HEK293T (cell line): ENCODE results near the gene RNF180.

Source experiments
- CTCF ChIA-PET: fragments of 350-600 bp; formaldehyde crosslinking; extraction: SDS; loops from one replicate; lab custom pipeline; 2021; ENCODE audit warnings: antibody characterized with exemption, inconsistent platforms; lab: Yijun Ruan, JAX
- POLR2A ChIA-PET: fragments of 350-600 bp; formaldehyde crosslinking; extraction: SDS; loops from one replicate; lab custom pipeline; 2020; ENCODE audit warnings: antibody characterized with exemption, inconsistent platforms; lab: Yijun Ruan, JAX
- DNase-seq: peaks from one replicate; pipeline ENCODE4 v3.0.0; 2012; ENCODE audit warnings: mixed read lengths; ENCODE audit errors: extremely low spot score
- ARNT ChIP-seq: fragments of 450-650 bp; IDR thresholded peaks from 2 replicates; pipeline ENCODE4 v1.6.1; 2017; ENCODE audit warnings: mild to moderate bottlenecking
- BHLHE40 ChIP-seq: fragments of 450-650 bp; IDR thresholded peaks from 2 replicates; pipeline ENCODE4 v1.6.1; 2016; ENCODE audit warnings: mild to moderate bottlenecking, moderate library complexity, borderline replicate concordance
- CTBP1 ChIP-seq: fragments of 450-650 bp; IDR thresholded peaks from 2 replicates; pipeline ENCODE4 v1.6.1; 2016; ENCODE audit warnings: borderline replicate concordance
- ELF4 ChIP-seq: fragments of 450-650 bp; IDR thresholded peaks from 2 replicates; pipeline ENCODE4 v1.6.1; 2017; ENCODE audit warnings: antibody characterized with exemption
- FOXA1 ChIP-seq: fragments of 450-650 bp; IDR thresholded peaks from 2 replicates; pipeline ENCODE4 v1.6.1; 2016; ENCODE audit warnings: mild to moderate bottlenecking
- FOXK2 ChIP-seq: fragments of 450-650 bp; IDR thresholded peaks from 2 replicates; pipeline ENCODE4 v1.6.1; 2016; ENCODE audit warnings: mild to moderate bottlenecking
- FOXM1 ChIP-seq: fragments of 450-650 bp; IDR thresholded peaks from 2 replicates; pipeline ENCODE4 v1.6.1; 2017; ENCODE audit warnings: mild to moderate bottlenecking, borderline replicate concordance
- HDGF ChIP-seq: fragments of 450-650 bp; IDR thresholded peaks from 2 replicates; pipeline ENCODE4 v1.6.1; 2017; ENCODE audit warnings: antibody characterized with exemption, borderline replicate concordance
- L3MBTL2 ChIP-seq: fragments of 450-650 bp; conservative IDR thresholded peaks from 2 replicates; pipeline ENCODE4 v1.6.1; 2016; ENCODE audit warnings: mild to moderate bottlenecking
- LEF1 ChIP-seq: fragments of 450-650 bp; IDR thresholded peaks from 2 replicates; pipeline ENCODE4 v1.6.1; 2017; ENCODE audit warnings: mild to moderate bottlenecking, borderline replicate concordance
- NFRKB ChIP-seq: fragments of 450-650 bp; IDR thresholded peaks from 2 replicates; pipeline ENCODE4 v1.6.1; 2016; ENCODE audit warnings: mild to moderate bottlenecking, moderate library complexity
- PKNOX1 ChIP-seq: fragments of 450-650 bp; IDR thresholded peaks from 2 replicates; pipeline ENCODE4 v1.6.1; 2016
- SP1 ChIP-seq: fragments of 450-650 bp; IDR thresholded peaks from 2 replicates; pipeline ENCODE4 v1.6.1; 2017
- SUZ12 ChIP-seq: fragments of 450-650 bp; IDR thresholded peaks from 2 replicates; pipeline ENCODE4 v1.6.1; 2016; ENCODE audit warnings: mild to moderate bottlenecking
- TARDBP ChIP-seq: fragments of 450-650 bp; IDR thresholded peaks from 2 replicates; pipeline ENCODE4 v1.6.1; 2016
- ZNF384 ChIP-seq: fragments of 450-650 bp; IDR thresholded peaks from 2 replicates; pipeline ENCODE4 v1.6.1; 2016

RNF180 gene

GRCh38 chr5:64176301-64176700 lies 10.7 kb downstream of the RNF180 start:
- ChIA-PET CTCF (no interaction called here), POLR2A (no interaction called here)
- TF ChIP-seq HDGF: no peak
- no peak for TF ChIP-seq ARNT
- no peak for TF ChIP-seq TARDBP
- DNase-seq: no peak

GRCh38 chr5:64180661-64181343 lies 15.2 kb downstream of the RNF180 start:
- no peak for DNase-seq
- POLR2A ChIA-PET: no interaction called here
- no peak for TF ChIP-seq L3MBTL2
- TF ChIP-seq SP1: no peak
- TF ChIP-seq ELF4: no peak
- TF ChIP-seq HDGF: no peak
- TF ChIP-seq PKNOX1: no peak
- TF ChIP-seq FOXA1: no peak
- TF ChIP-seq SUZ12: no peak
- TF ChIP-seq NFRKB: no peak
- TF ChIP-seq BHLHE40: no peak
- TF ChIP-seq ZNF384: no peak
- no peak for TF ChIP-seq ARNT
- TF ChIP-seq FOXK2: no peak
- TF ChIP-seq TARDBP: no peak
- TF ChIP-seq FOXM1: no peak
- TF ChIP-seq CTBP1: no peak
- CTCF ChIA-PET: no interaction called here

GRCh38 chr5:64181440-64181839 lies 15.8 kb downstream of the RNF180 start:
- CTCF ChIA-PET: no interaction called here
- POLR2A ChIA-PET: no interaction called here
- TF ChIP-seq FOXA1: no peak
- TF ChIP-seq CTBP1: no peak
- no peak for TF ChIP-seq ARNT
- no peak for TF ChIP-seq LEF1
- no peak for TF ChIP-seq FOXK2
- TF ChIP-seq FOXM1: no peak
- no peak for TF ChIP-seq SUZ12
- no peak for TF ChIP-seq ELF4
- TF ChIP-seq SP1: no peak
- TF ChIP-seq HDGF: no peak
- no peak for TF ChIP-seq BHLHE40
- DNase-seq: no peak

- ChIA-PET CTCF (no interaction called here), POLR2A (no interaction called here)
- no peak for DNase-seq
- TF ChIP-seq ARNT (no peak), BHLHE40 (no peak), CTBP1 (no peak)
Measured at GRCh38 chr5:64183956-64184355, 18.3 kb downstream of the RNF180 start.

GRCh38 chr5:64184832-64185231 lies 19.2 kb downstream of the RNF180 start:
- no peak for DNase-seq
- no peak for TF ChIP-seq HDGF
- TF ChIP-seq ARNT: no peak
- no peak for TF ChIP-seq BHLHE40
- no peak for TF ChIP-seq FOXA1
- TF ChIP-seq FOXK2: no peak
- no peak for TF ChIP-seq ZNF384
- TF ChIP-seq SUZ12: no peak
- no peak for TF ChIP-seq CTBP1
- TF ChIP-seq TARDBP: no peak
- TF ChIP-seq LEF1: no peak
- TF ChIP-seq NFRKB: no peak
- no peak for TF ChIP-seq ELF4
- no peak for TF ChIP-seq PKNOX1
- no peak for TF ChIP-seq SP1
- no peak for TF ChIP-seq L3MBTL2
- TF ChIP-seq FOXM1: no peak
- ChIA-PET POLR2A (no interaction called here), CTCF (no interaction called here)

GRCh38 chr5:64188776-64189175 lies 23.1 kb downstream of the RNF180 start:
- ChIA-PET CTCF (no interaction called here), POLR2A (no interaction called here)
- TF ChIP-seq CTBP1: no peak
- TF ChIP-seq ZNF384: no peak
- TF ChIP-seq SUZ12: no peak
- TF ChIP-seq ELF4: no peak
- no peak for TF ChIP-seq L3MBTL2
- TF ChIP-seq PKNOX1: no peak
- TF ChIP-seq ARNT: no peak
- TF ChIP-seq HDGF: no peak
- TF ChIP-seq LEF1: no peak
- TF ChIP-seq FOXM1: no peak
- no peak for TF ChIP-seq TARDBP
- no peak for TF ChIP-seq FOXK2
- no peak for TF ChIP-seq NFRKB
- TF ChIP-seq BHLHE40: no peak
- TF ChIP-seq SP1: no peak
- no peak for DNase-seq
